ENCODE data around the gene TEPSIN.

DNA sequence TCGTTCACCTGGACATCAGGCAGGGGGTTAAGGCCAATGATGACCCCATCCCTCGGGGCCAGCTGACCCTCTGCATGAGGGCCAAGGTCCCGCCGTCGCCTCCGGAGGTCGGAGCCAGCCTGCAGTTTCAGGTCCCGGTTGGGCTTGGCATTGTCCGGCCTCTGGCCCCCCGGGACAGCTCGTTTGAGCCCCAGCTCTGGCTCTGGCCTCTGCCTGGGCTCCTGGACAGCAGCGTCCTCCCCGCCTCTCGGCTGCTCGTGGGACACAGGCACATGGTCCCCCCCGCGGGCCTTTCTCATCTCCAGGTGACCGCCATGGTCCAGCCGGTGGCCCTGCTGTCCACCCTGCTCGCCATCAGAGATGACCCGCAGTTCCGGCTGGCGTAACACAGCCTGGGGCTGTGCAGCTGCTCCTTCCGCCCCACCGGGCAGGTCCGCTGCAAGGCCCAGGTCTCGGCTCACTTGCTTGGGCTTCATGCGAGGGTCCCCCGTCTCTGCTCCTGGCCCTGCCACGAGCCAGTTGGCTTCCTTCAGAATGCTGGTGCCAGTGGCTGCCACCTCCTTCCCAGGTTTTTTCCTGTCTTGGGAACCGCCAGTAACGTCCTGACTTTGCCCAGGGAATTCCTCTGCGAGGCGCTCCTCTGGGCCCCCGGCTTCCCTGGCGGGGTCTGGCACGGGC lies 6.9 kb upstream of the TEPSIN start:
- TF ChIP-seq, protein P1, sequence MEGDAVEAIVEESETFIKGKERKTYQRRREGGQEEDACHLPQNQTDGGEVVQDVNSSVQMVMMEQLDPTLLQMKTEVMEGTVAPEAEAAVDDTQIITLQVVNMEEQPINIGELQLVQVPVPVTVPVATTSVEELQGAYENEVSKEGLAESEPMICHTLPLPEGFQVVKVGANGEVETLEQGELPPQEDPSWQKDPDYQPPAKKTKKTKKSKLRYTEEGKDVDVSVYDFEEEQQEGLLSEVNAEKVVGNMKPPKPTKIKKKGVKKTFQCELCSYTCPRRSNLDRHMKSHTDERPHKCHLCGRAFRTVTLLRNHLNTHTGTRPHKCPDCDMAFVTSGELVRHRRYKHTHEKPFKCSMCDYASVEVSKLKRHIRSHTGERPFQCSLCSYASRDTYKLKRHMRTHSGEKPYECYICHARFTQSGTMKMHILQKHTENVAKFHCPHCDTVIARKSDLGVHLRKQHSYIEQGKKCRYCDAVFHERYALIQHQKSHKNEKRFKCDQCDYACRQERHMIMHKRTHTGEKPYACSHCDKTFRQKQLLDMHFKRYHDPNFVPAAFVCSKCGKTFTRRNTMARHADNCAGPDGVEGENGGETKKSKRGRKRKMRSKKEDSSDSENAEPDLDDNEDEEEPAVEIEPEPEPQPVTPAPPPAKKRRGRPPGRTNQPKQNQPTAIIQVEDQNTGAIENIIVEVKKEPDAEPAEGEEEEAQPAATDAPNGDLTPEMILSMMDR (IDR thresholded peaks at IDR 0.05) = no peak
- TF ChIP-seq POLR2AphosphoS5 (IDR thresholded peaks at IDR 0.05) = no peak

All from upper lobe of left lung (tissue), 4 donors.